CD4-positive, alpha-beta T cell treated with Interleukin-17A for 4 hours (primary cell): Measurements from ENCODE around the gene SLC35C1.
"Not testable (repeated sequence)": the region's sequence is repeated elsewhere in the genome, so short reads cannot be mapped to it uniquely, and the experiment has no call there.

ENCODE experiments used
- DNase-seq: peaks from one replicate; pipeline ENCODE4 v3.0.0-alpha.2; 2020; ENCODE audit warnings: mixed read lengths

Gene SLC35C1

DNA sequence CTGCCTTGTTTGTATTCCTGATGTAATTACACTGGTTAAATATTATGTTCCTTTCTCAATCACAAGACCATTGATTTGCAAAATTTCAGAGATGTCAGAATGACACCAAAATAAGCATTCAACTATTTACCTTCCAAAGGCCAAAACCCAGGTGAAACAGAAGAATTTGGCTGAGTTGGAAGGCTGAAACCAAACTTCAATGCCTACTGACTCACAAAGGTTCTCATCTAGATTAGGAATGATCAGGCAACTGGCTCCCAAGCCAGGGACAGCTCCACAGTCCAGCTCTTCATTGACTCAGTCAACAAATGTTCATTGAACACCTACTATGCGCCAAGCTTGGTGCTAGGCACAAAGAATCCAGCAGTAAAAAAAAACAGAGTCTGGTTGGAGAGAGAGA is 13.4 kb upstream of the SLC35C1 start:
- no peak for DNase-seq

DNA sequence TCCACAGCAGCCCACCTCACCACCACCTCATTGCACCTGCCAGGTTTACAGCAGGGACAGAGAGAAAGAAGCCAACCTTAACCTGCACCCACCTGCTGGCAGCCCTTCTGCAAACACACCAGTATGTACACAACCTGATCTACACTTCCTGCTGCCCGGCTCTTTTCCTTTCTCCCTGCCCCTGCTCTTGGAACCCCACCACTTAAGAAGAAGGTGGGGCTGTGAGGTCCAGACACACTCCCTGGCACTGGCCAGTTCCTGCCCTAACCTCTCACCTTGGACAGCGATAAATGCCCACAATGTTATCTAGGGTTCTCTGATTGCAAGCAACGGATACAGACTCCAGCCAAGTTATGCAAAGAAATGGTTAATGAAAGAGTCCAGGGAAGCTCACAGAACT is 10.8 kb upstream of the SLC35C1 start:
- DNase-seq: no peak

DNA sequence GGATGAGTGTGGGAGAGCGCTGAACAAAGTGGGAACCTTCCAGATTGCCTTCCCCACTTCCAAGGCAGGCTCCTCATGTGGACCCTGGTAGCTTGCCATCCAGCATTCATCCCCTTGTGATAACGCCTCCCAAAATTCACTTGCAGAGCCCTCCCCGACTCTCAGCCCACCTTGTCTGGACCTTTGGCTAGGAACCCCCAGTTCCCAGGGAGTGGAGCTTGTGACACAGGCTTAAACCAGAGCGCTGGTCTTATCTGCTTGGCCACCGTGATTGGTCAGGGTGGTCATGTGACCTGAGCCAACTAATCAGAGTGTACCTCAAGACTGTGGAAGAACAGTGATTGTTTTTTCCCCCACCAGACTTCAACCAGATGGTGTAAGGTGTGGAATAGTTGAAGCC is 9.6 kb upstream of the SLC35C1 start:
- DNase-seq: no peak

DNA sequence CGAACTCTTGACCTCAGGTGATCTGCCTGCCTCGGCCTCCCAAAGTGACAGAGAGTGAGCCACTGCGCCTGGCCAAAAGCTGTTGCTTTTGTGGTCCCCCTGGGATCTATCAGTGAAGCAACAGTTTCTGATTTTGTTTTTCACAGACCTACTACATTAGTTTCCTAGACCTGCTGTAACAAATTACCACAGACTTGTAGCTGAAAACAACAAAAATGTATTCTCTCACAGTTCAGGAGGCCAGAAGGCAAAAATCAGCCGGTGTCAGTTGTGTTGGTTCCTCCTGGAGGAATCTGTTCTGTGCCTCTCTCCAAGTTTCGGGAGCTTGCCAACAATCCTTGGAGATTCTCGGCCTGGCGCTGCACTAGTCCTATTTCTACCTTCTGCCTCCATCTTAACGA is 8.5 kb upstream of the SLC35C1 start:
- DNase-seq: no peak

DNA sequence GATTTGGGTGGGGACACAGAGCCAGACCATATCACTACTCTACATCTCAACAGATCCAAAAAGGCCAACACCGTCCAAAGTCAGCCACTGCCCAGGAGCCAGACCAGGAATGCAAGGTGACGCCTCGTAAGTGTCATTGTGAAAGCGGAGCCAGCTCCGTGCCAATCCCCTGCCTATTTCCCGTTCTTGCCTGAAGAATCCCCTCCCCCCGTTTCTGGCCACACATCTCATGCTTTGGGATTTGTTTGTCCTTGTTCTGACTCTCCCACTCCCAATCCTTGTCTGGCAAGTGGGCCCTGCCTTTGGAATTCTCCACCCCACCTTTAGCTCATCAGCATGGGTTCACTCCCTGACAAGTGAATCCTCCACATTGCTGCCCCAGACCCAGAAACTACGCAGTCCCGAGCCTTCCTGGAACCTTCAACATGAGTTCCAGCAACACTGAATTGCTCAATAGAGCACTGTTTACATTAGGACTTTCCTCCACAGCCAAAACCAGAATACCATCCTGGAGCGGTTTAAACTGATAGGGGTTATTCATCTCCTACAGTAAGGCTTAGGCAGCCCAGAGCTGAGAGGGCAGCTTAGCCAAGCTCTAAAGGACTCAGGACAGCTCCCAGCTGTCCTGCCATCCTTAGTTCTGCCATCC is 6.0 kb upstream of the SLC35C1 start:
- no peak for DNase-seq

DNA sequence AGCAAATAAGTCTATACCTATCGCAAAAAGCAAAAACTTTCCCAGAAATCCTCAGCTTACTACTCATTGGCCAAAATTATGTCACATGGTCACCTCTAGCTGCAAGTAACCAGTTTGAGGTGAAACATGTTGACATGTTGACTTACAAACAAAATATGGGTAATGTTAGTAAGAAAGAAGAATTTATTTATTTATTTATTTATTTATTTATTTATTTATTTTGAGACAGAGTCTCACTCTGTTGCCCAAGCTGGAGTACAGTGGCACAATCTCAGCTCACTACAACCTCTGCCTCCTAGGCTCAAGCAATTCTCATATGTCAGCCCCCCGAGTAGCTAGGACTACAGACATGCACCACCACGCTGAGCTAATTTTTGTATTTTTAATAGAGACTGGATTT is 5.4 kb upstream of the SLC35C1 start:
- DNase-seq: no peak

DNA sequence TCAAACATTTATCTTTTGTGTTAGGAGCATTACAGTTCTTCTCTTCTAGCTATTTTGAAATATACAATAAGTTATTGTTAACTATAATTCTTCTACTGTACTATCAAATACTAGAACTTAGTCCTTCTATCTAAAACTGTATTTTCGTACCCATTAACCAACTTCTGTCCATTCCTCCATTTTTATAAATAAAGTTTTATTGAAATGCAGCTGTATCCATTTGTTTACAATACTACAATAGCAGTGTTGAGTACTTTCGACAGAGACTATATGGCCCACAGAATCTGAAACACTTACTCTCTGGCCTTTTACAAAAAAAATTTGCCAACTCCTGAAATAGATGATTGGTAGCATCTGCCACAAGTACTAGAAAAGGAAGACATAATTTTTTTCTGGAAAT is 4.7 kb upstream of the SLC35C1 start:
- no peak for DNase-seq

DNA sequence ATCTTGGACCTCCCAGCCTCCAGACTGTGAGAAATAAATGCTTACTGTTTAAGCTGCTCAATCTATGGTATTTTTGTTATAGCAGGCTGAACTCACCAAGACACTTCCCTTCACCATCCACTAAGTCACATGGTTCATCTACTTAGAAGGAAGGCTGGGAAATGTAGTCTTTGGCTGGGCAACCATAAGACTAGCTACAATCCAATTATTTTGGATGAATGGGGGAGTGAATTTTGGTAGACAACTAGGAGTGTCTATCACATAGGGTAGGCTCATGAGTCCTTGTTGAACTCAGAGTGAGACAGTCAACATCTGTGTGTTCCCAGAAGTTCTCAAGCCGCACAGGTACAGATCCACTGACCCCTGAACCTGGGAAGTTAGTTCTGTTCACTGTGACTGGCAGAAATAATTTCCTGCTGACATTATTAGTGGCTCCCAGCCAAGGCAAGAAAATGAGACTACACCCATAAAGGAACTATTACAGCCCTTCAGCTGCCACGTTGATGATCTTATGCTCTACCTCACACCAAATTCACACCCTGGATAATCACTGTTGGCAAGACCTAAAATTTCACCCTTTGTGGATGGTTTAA is 3.1 kb upstream of the SLC35C1 start:
- DNase-seq: no peak

DNA sequence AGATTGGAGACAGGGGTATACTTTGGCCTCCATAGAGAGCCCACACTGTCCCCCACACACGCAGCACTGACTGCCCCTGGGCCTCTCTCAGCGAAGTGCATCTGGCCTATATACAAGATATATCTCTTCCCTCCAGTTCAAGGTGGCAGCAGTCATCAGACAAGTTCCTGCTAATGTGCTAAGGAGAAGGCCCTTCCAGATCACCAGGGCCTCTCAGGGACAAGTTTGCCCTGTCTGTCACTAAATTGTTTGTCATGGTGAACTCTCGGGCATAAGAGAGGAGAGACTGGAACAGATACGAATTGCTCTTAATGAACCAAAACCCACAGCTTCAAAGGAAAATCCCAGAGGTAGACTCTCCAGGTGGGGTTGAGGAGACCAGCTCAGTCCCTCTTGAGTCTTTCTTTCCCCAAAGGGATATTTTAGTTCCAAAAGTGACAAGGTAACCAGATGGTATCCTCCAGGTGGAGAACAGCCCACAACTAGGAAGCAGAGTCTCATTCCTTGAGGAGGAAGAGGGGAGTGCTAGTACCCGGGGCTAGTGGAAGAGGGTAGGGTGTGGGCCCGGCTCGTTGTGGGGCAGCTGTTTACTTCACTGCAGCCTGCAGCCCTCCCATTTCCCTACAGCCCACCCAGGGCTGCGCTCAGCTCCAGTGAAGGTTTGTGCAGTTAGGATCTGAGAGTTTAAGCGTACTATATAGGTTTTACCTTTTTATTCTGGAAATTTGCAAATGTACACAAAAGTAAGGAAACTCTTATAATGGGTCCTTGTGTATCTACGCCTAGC is 2.2 kb upstream of the SLC35C1 start:
- DNase-seq: no peak

DNA sequence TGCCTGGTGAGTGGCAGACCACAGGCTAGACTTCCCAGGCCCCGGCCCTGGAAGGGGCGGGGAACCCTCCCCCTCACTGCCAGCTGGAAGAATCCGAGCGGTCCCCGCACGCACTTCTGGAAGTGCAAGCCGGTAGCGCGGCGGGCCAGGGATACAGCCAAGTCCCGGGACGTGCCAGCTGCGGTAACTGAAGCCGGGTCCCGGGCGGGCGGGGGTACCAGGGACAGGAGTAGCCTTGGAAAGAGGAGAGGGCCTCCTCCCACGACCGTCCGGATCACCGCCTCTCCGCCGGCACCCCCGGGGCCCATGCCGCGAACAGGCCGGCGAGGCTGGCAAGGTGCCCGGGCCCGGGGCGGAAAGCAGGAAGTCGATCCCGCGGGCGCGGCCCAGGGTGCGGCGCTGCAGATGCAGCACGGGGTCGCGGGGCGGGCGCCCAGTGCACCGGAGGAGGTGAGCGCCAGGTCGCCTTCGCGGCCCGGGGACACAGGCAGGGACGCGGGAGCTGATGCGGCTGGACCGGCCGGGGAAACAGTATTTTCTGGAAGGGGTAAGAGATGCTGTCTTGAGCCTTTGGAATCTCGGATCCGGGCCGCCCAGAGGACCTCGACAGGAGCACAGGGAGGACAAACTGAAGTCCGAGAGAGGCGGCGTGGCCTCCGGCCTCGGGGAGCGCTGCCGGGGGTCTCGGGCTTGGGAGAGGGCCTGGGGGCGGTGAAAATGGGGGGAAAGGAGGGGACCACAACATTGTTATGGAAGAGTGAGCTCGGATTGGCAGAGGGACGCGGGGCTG is 783 bp upstream of the SLC35C1 start:
- DNase-seq: peak; percentile 81

DNA sequence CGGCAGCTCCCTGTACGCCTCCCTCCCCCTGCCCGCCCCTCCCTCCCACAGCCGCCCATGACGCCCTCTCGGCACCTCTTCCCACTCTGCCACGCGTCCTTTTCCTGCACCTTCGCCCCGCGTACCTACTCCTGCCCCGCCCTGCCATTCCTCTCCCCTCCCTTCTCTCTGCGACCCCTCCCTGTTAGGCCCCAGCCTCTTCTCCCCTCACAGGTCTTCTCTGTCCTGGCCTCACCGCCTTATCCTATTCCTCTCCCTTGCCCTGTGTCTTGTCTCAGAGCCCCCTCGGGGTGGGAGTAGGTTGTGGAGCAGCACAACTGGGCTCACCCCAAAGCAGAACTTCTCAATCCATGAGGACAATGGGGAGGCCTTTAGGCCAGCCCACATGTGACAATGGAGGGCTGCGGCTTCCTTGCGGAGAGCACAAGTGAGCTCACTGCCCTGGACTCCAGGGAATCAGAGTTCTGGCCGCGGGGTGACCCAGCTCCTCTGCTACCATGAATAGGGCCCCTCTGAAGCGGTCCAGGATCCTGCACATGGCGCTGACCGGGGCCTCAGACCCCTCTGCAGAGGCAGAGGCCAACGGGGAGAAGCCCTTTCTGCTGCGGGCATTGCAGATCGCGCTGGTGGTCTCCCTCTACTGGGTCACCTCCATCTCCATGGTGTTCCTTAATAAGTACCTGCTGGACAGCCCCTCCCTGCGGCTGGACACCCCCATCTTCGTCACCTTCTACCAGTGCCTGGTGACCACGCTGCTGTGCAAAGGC is 539 bp downstream of the SLC35C1 start:
- DNase-seq: no peak

DNA sequence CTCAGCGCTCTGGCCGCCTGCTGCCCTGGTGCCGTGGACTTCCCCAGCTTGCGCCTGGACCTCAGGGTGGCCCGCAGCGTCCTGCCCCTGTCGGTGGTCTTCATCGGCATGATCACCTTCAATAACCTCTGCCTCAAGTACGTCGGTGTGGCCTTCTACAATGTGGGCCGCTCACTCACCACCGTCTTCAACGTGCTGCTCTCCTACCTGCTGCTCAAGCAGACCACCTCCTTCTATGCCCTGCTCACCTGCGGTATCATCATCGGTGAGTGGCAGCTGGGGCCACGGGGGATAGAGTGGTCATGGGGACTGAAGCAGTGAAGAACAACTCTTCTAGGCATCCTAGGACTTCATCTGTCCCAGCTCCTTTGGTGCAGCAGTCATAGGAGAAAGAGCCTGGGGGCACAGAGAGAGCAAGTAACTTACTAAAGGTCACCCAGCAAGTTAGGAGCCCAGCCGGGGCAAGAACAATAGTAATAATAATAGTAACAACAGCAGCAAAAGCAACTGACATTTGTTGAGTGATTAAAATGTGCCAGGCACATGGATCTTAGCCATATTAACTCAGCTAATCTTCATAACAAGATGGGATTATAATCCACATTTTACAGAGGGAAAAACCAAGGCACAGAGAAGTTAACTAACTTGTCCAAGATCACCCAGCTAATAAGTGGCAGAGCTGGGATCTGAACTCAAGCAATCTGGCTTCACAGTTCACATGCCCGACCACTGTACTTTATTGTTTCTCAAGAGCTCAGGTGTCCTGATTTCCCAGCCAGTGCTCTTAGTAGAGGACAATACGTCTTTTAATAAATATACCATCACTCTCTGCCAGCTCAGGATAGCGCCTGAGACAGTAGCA is 1.4 kb downstream of the SLC35C1 start:
- DNase-seq: no peak

DNA sequence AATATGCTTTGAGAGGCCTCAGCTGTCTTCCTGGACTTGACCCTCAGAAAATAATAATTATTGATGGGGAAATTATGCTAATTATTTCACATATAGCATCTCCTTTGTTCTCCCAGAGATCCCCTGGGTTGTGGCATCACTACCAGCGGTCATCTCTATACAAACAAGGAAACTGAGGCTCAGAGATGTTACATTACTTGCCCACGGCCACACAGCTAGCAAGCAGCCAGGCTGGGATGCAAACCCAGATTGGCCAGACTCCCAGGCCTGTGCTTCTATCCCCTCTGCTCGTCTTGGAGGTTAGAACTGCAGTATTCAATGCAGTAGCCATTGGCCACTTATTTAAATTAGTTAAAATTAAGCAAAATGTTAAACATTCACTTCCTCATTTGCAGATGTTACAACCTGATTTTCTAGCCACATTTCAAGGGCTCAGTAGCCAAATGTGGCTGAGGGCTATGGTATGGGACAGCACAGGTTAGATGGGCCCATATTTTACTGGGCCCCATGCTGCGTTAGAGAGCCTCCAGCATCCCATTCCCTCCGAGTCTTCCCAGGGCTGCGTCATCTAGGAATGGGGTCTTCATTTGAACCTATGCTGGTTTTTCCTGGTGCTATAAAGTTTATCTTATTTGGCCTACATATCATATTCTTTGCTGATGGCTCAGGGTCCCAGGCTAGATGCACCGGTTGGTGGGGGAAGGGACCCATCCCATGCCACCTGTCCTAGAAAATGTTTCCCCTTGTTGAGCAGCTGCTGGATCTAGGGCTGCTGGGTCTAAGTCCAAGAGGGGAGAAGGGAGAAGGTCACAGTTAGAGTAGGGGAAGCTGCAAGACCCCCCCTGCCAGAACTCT is 2.2 kb downstream of the SLC35C1 start:
- DNase-seq: no peak

DNA sequence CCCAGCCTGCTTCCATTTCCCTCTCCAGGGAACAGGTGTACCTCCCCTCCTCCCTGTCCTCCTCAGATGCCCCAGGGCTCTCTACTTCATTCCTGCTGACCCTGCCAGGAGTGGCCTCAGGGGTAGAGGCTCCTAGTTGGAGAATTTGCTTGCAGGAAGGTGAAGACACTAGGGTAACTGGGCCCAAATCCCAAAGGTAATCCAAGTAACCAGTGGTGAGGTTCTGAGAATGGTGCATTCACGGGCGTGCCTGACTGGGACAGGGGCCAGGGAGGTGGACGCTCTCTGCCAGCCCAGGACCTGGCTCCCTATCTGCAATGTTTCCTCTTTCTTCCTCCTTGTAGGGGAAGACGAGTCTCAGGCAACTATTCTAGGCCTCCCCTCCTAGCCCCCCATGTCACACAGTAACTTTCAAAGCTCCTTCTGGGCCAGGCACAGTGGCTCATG is 2.9 kb downstream of the SLC35C1 start:
- DNase-seq: no peak

DNA sequence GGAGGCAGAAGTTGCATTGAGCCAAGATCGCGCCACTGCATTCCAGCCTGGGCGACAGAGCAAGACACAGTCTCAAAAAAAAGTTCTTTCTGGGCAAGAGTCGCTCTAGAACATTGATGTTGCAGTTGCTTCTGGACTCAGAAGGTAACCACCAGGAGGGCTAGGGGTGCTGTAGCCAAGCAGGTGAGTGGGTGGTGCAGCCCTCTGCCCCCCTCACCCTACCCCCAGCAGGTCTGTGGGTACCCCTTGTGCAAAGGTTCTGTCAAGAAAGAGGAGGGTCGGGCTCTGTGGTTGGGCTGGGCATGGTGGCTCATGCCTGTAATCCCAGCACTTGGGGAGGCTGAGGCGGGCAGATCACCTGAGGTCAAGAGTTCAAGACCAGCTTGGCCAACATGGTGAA is 3.5 kb downstream of the SLC35C1 start:
- DNase-seq: not testable (repeated sequence)

DNA sequence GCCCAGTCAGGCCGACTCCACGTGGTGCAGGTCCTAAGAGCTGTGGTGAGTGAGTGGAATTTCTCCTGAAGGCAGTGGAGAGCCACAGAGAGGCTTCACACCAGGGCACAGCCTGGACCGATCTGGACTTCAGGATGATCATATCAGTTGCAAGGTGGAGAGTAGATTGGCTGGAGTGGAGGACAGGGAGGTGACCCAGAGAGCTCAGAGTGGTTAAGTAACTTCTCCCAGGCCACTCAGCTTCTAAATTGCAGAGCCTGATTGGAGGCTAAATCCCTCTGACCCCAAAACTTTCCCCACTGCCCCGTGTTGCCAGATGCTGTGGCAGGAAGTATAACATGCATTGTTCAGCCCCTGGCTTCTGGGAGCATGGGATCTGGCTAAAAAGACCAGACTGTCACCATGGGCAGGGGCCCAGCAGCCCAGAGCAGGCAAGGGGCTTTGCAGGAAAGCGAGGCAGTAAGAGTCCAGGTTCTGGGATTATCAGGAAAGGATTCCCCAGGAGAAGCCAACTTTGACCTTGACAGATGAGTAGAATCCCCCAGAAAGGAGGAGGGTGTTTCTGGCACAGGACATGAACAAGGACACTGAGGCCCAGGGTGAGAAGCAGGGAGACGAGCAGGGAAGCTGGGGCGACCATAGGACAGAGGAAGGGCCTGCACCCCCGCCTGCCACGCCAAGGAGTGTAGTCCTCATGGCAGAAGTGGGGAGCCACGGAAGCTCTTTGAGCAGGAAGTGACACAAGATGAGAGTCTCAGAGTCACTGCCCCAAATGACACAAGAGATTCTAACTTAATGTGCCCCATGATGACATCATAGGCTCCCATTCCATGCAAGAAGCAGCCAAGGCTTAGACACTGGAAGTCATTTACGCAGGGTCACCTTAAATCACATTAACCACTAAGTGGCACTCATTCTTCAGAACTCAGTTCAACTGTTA is 4.8 kb downstream of the SLC35C1 start:
- no peak for DNase-seq

DNA sequence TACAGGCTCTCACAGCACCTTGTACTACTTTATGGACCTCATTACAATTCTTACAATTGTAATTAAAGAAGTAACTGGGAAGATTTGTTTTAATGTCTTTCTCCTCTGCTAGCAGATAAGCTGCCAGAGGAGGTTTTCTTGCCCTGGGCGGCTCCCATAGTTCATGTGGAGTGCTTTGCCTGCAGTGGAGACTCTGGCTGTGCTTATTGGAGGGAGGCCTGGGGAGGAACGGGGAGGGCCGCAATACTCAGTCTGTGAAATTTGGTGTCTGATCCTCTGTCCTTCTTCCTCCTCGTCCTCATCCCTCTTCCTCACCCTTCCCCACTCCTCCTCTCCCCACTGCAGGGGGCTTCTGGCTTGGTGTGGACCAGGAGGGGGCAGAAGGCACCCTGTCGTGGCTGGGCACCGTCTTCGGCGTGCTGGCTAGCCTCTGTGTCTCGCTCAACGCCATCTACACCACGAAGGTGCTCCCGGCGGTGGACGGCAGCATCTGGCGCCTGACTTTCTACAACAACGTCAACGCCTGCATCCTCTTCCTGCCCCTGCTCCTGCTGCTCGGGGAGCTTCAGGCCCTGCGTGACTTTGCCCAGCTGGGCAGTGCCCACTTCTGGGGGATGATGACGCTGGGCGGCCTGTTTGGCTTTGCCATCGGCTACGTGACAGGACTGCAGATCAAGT is 5.6 kb downstream of the SLC35C1 start:
- DNase-seq: no peak

DNA sequence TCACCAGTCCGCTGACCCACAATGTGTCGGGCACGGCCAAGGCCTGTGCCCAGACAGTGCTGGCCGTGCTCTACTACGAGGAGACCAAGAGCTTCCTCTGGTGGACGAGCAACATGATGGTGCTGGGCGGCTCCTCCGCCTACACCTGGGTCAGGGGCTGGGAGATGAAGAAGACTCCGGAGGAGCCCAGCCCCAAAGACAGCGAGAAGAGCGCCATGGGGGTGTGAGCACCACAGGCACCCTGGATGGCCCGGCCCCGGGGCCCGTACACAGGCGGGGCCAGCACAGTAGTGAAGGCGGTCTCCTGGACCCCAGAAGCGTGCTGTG is 6.1 kb downstream of the SLC35C1 start:
- DNase-seq: no peak
